Measurements from ENCODE around the gene CADPS2. TPM values are rescaled to one million over a fixed set of nuclear protein-coding genes. Genes with fewer than 3 reads are reported as not detected.
"Not testable (repeated sequence)": the region's sequence is repeated elsewhere in the genome, so short reads cannot be mapped to it uniquely, and the experiment has no call there.

Gene CADPS2
- total and polyA plus RNA-seq, 3 experiments from 2014 or later = not detected

- ChIA-PET POLR2A (no interaction called here), CTCF (no interaction called here)
- no peaks in the 10 kb centered on the region for H3K4me1 ChIP-seq (ENCODE audit: insufficient read depth, low read length)
- Mint-ChIP-seq H3K4me3 (no peak overlapping the region), H3K4me1 (no peaks in the 10 kb centered on the region), H3K36me3 (no peaks in the 10 kb centered on the region), H3K27me3 (no peaks in the 10 kb centered on the region), H3K27ac (no peak overlapping the region), H3K9me3 (peaks cover 8 to 25% (median 21%) of the 10 kb centered on the region in 5 donors)
- H3K27ac ChIP-seq (ENCODE audit: low read depth, low read length) = no peak overlapping the region
- H3K27me3 ChIP-seq (ENCODE audit: insufficient read depth, low read length, poor library complexity, severe bottlenecking) = no peaks in the 10 kb centered on the region
- no peaks in the 10 kb centered on the region for H3K36me3 ChIP-seq (ENCODE audit: insufficient read depth, low read length)
- no peaks in the 10 kb centered on the region for H3K9me3 ChIP-seq (ENCODE audit: low read length)
- H3K4me3 ChIP-seq (ENCODE audit: low read length) = no peak overlapping the region
- DNase-seq = no peak
Measured at GRCh38 chr7:122637784-122638183, 248.5 kb downstream of the CADPS2 start.

DNA sequence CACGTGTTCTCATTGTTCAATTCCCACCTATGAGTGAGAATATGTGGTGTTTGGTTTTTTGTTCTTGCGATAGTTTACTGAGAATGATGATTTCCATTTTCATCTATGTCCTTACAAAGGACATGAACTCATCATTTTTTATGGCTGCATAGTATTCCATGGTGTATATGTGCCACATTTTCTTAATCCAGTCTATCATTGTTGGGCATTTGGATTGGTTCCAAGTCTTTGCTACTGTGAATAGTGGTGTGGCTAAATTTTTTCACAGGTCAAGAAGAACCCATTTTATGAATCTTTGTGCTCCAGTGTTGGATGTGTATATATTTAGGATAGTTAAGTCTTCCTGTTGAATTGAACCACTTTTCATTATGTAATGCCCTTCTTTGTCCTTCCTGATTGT, 250.8 kb downstream of the CADPS2 start:
- H3K4me3 ChIP-seq (ENCODE audit: low read length); CTCF ChIA-PET; H3K4me1 ChIP-seq (ENCODE audit: insufficient read depth, low read length); H3K27me3 ChIP-seq (ENCODE audit: insufficient read depth, low read length, poor library complexity, severe bottlenecking); H3K27me3 Mint-ChIP-seq; DNase-seq; H3K36me3 ChIP-seq (ENCODE audit: insufficient read depth, low read length); POLR2A ChIA-PET; H3K27ac ChIP-seq (ENCODE audit: low read depth, low read length); H3K9me3 ChIP-seq (ENCODE audit: low read length); H3K27ac Mint-ChIP-seq; H3K4me1 Mint-ChIP-seq; H3K36me3 Mint-ChIP-seq; H3K4me3 Mint-ChIP-seq: not testable (repeated sequence)
- H3K9me3 Mint-ChIP-seq = peaks cover 8 to 24% (median 21%) of the 10 kb centered on the region in 5 donors

- H3K27me3 Mint-ChIP-seq = no peaks in the 10 kb centered on the region
- Histone ChIP-seq H3K36me3 (ENCODE audit: insufficient read depth, low read length) (no peaks in the 10 kb centered on the region), H3K27ac (ENCODE audit: low read depth, low read length) (no peak overlapping the region), H3K4me1 (ENCODE audit: insufficient read depth, low read length) (no peaks in the 10 kb centered on the region), H3K4me3 (ENCODE audit: low read length) (no peak overlapping the region), H3K27me3 (ENCODE audit: insufficient read depth, low read length, poor library complexity, severe bottlenecking) (no peaks in the 10 kb centered on the region), H3K9me3 (ENCODE audit: low read length) (no peaks in the 10 kb centered on the region)
- no peaks in the 10 kb centered on the region for H3K4me1 Mint-ChIP-seq
- no peak overlapping the region for H3K4me3 Mint-ChIP-seq
- CTCF ChIA-PET = no interaction called here
- no peaks in the 10 kb centered on the region for H3K36me3 Mint-ChIP-seq
- no peak overlapping the region for H3K27ac Mint-ChIP-seq
- DNase-seq = no peak
- H3K9me3 Mint-ChIP-seq = peaks cover 4 to 22% (median 18%) of the 10 kb centered on the region in 5 donors
- POLR2A ChIA-PET = no interaction called here
Measured at GRCh38 chr7:122633472-122633871, 252.8 kb downstream of the CADPS2 start.

- no peak overlapping the region for H3K4me3 ChIP-seq (ENCODE audit: low read length)
- H3K27me3 Mint-ChIP-seq = no peaks in the 10 kb centered on the region
- H3K36me3 Mint-ChIP-seq = no peaks in the 10 kb centered on the region
- H3K4me3 Mint-ChIP-seq = no peak overlapping the region
- no peaks in the 10 kb centered on the region for H3K27me3 ChIP-seq (ENCODE audit: insufficient read depth, low read length, poor library complexity, severe bottlenecking)
- H3K27ac ChIP-seq (ENCODE audit: low read depth, low read length) = no peak overlapping the region
- CTCF ChIA-PET = no interaction called here
- POLR2A ChIA-PET = no interaction called here
- no peak for DNase-seq
- no peak overlapping the region for H3K27ac Mint-ChIP-seq
- H3K9me3 ChIP-seq (ENCODE audit: low read length) = no peaks in the 10 kb centered on the region
- no peaks in the 10 kb centered on the region for H3K36me3 ChIP-seq (ENCODE audit: insufficient read depth, low read length)
- no peaks in the 10 kb centered on the region for H3K4me1 Mint-ChIP-seq
- no peaks in the 10 kb centered on the region for H3K4me1 ChIP-seq (ENCODE audit: insufficient read depth, low read length)
- peaks cover 4 to 21% (median 13%) of the 10 kb centered on the region in 5 donors for H3K9me3 Mint-ChIP-seq
Measured at GRCh38 chr7:122632238-122632637, 254.0 kb downstream of the CADPS2 start.

- POLR2A ChIA-PET = no interaction called here
- Mint-ChIP-seq H3K36me3 (no peaks in the 10 kb centered on the region), H3K27me3 (no peaks in the 10 kb centered on the region), H3K4me1 (no peaks in the 10 kb centered on the region), H3K4me3 (no peak overlapping the region), H3K27ac (no peak overlapping the region), H3K9me3 (peaks cover 3 to 20% (median 7%) of the 10 kb centered on the region in 5 donors)
- DNase-seq = no peak
- no peaks in the 10 kb centered on the region for H3K9me3 ChIP-seq (ENCODE audit: low read length)
- no peak overlapping the region for H3K4me3 ChIP-seq (ENCODE audit: low read length)
- H3K4me1 ChIP-seq (ENCODE audit: insufficient read depth, low read length) = no peaks in the 10 kb centered on the region
- CTCF ChIA-PET = no interaction called here
- no peaks in the 10 kb centered on the region for H3K36me3 ChIP-seq (ENCODE audit: insufficient read depth, low read length)
- no peak overlapping the region for H3K27ac ChIP-seq (ENCODE audit: low read depth, low read length)
- no peaks in the 10 kb centered on the region for H3K27me3 ChIP-seq (ENCODE audit: insufficient read depth, low read length, poor library complexity, severe bottlenecking)
Measured at GRCh38 chr7:122629412-122629953, 256.8 kb downstream of the CADPS2 start.

GRCh38 chr7:122628651-122629411, 257.4 kb downstream of the CADPS2 start:
- CTCF ChIA-PET = no interaction called here
- no peak for DNase-seq
- Mint-ChIP-seq H3K36me3 (no peaks in the 10 kb centered on the region), H3K27me3 (no peaks in the 10 kb centered on the region), H3K4me1 (no peaks in the 10 kb centered on the region), H3K4me3 (no peak overlapping the region), H3K27ac (no peak overlapping the region), H3K9me3 (peaks cover 0 to 20% (median 7%) of the 10 kb centered on the region in 5 donors)
- Histone ChIP-seq H3K9me3 (ENCODE audit: low read length) (no peaks in the 10 kb centered on the region), H3K4me3 (ENCODE audit: low read length) (no peak overlapping the region), H3K27ac (ENCODE audit: low read depth, low read length) (no peak overlapping the region), H3K4me1 (ENCODE audit: insufficient read depth, low read length) (no peaks in the 10 kb centered on the region), H3K27me3 (ENCODE audit: insufficient read depth, low read length, poor library complexity, severe bottlenecking) (no peaks in the 10 kb centered on the region), H3K36me3 (ENCODE audit: insufficient read depth, low read length) (no peaks in the 10 kb centered on the region)
- POLR2A ChIA-PET = no interaction called here

GRCh38 chr7:122626785-122627184, 259.5 kb downstream of the CADPS2 start:
- no peak for DNase-seq
- ChIA-PET CTCF (no interaction called here), POLR2A (no interaction called here)
- peaks cover 0 to 20% (median 7%) of the 10 kb centered on the region in 5 donors for H3K9me3 Mint-ChIP-seq
- no peak overlapping the region for H3K4me3 ChIP-seq (ENCODE audit: low read length)
- H3K27ac ChIP-seq (ENCODE audit: low read depth, low read length) = no peak overlapping the region
- H3K27ac Mint-ChIP-seq = no peak overlapping the region
- H3K9me3 ChIP-seq (ENCODE audit: low read length) = no peaks in the 10 kb centered on the region
- H3K27me3 ChIP-seq (ENCODE audit: insufficient read depth, low read length, poor library complexity, severe bottlenecking) = no peaks in the 10 kb centered on the region
- H3K4me1 ChIP-seq (ENCODE audit: insufficient read depth, low read length) = no peaks in the 10 kb centered on the region
- no peaks in the 10 kb centered on the region for H3K36me3 ChIP-seq (ENCODE audit: insufficient read depth, low read length)
- no peaks in the 10 kb centered on the region for H3K27me3 Mint-ChIP-seq
- H3K4me3 Mint-ChIP-seq = no peak overlapping the region
- H3K4me1 Mint-ChIP-seq = no peaks in the 10 kb centered on the region
- H3K36me3 Mint-ChIP-seq = no peaks in the 10 kb centered on the region

GRCh38 chr7:122622682-122623081, 263.6 kb downstream of the CADPS2 start:
- Mint-ChIP-seq H3K9me3 (peaks cover 0 to 12% (median 4%) of the 10 kb centered on the region in 5 donors), H3K36me3 (no peaks in the 10 kb centered on the region), H3K4me1 (no peaks in the 10 kb centered on the region), H3K27ac (no peak overlapping the region), H3K27me3 (no peaks in the 10 kb centered on the region), H3K4me3 (no peak overlapping the region)
- Histone ChIP-seq H3K36me3 (ENCODE audit: insufficient read depth, low read length) (no peaks in the 10 kb centered on the region), H3K27ac (ENCODE audit: low read depth, low read length) (no peak overlapping the region), H3K4me3 (ENCODE audit: low read length) (no peak overlapping the region), H3K4me1 (ENCODE audit: insufficient read depth, low read length) (no peaks in the 10 kb centered on the region), H3K27me3 (ENCODE audit: insufficient read depth, low read length, poor library complexity, severe bottlenecking) (no peaks in the 10 kb centered on the region), H3K9me3 (ENCODE audit: low read length) (no peaks in the 10 kb centered on the region)
- DNase-seq = no peak
- ChIA-PET CTCF (no interaction called here), POLR2A (no interaction called here)
